ENCODE data around the gene ECHS1.

- no peak for TF ChIP-seq CTCF (IDR thresholded peaks at IDR 0.05)
- no peak for TF ChIP-seq POLR2A (IDR thresholded peaks at IDR 0.05)
- no peak for TF ChIP-seq EP300 (IDR thresholded peaks at IDR 0.05)
These were observed 24.0 kb downstream of the ECHS1 start for GRCh38 chr10:133349160-133349568.
